GM23248 (cell line): ENCODE results near the gene AFAP1.

Experiments
- EZH2 ChIP-seq: fragments of 200-600 bp; sonication (generic); IDR thresholded peaks from 2 replicates; pipeline ENCODE4 v1.6.1; 2018; ENCODE audit warnings: antibody characterized with exemption, mild to moderate bottlenecking; ENCODE audit not compliant: insufficient read depth, poor library complexity, severe bottlenecking
- EZH2phosphoT487 ChIP-seq: fragments of 200-600 bp; sonication (generic); IDR thresholded peaks from 2 replicates; pipeline ENCODE4 v1.6.1; 2018; ENCODE audit warnings: antibody characterized with exemption, moderate library complexity, mild to moderate bottlenecking, low read depth; ENCODE audit not compliant: insufficient read depth

- no peak for TF ChIP-seq EZH2
- TF ChIP-seq EZH2phosphoT487 = no peak
Observed at GRCh38 chr4:7710576-7711306, 228.9 kb downstream of the AFAP1 start.
